HG03342 (cell line): Measurements from ENCODE around the gene CHST12.

Experiments used
- ATAC-seq: cut with Tn5 transposase; IDR thresholded peaks from one replicate; pipeline ENCODE4 v1.9.1; 2021; ENCODE audit warnings: mild to moderate bottlenecking, moderate library complexity; ENCODE audit not compliant: unreplicated experiment

The CHST12 gene

GRCh38 chr7:2403014-2403717, at the start of gene CHST12:
Gene CHST12 (plus strand): TSS chr7:2403611. CDS start chr7:2432640, 29,029 bp downstream.
- peak; percentile 45 for ATAC-seq

GRCh38 chr7:2353936-2354185, 49.5 kb upstream of the CHST12 start:
- peak; percentile 55 for ATAC-seq

- peak; percentile 83 for ATAC-seq
These were observed 49.0 kb upstream of the CHST12 start, which contains the start of gene EIF3B for GRCh38 chr7:2354186-2354938. Gene EIF3B (plus strand): TSS chr7:2354827. CDS start chr7:2354922, 95 bp downstream.

GRCh38 chr7:2354939-2355704, 48.3 kb upstream of the CHST12 start:
- peak; percentile 9 for ATAC-seq

- no peak for ATAC-seq
These were observed 47.8 kb upstream of the CHST12 start for GRCh38 chr7:2355705-2356008.

GRCh38 chr7:2357165-2357564, 46.2 kb upstream of the CHST12 start:
- ATAC-seq = no peak

GRCh38 chr7:2357571-2357970, 45.8 kb upstream of the CHST12 start:
- no peak for ATAC-seq

- no peak for ATAC-seq
These were observed 44.4 kb upstream of the CHST12 start for GRCh38 chr7:2358968-2359527.

- ATAC-seq = no peak
These were observed 43.8 kb upstream of the CHST12 start for GRCh38 chr7:2359610-2360009.

GRCh38 chr7:2360796-2361195, 42.6 kb upstream of the CHST12 start:
- no peak for ATAC-seq

GRCh38 chr7:2362385-2363088, 40.9 kb upstream of the CHST12 start:
- ATAC-seq = no peak

GRCh38 chr7:2369139-2369538, 34.3 kb upstream of the CHST12 start:
- ATAC-seq = no peak

GRCh38 chr7:2371329-2371728, 32.1 kb upstream of the CHST12 start:
- ATAC-seq = no peak

- ATAC-seq = no peak
These were observed 30.7 kb upstream of the CHST12 start for GRCh38 chr7:2372724-2373123.

GRCh38 chr7:2373124-2373556, 30.3 kb upstream of the CHST12 start:
- ATAC-seq = no peak

- no peak for ATAC-seq
These were observed 29.8 kb upstream of the CHST12 start for GRCh38 chr7:2373646-2374045.

GRCh38 chr7:2374401-2374800, 29.0 kb upstream of the CHST12 start:
- no peak for ATAC-seq

GRCh38 chr7:2374830-2375728, 28.3 kb upstream of the CHST12 start:
- ATAC-seq = no peak

- ATAC-seq = no peak
These were observed 26.9 kb upstream of the CHST12 start for GRCh38 chr7:2376351-2377154.
